NCI-H128 (cell line): Measurements from ENCODE around the gene GRHL3.

Experiments
- DNase-seq: peaks from one replicate; lab custom pipeline; 2025; ENCODE audit not compliant: unreplicated experiment; lab: John Stamatoyannopoulos, UW

GRHL3 gene

GRCh38 chr1:24317081-24317480 lies 2.1 kb upstream of the GRHL3 start:
- DNase-seq = no peak

- no peak for DNase-seq
Measured at GRCh38 chr1:24317956-24318614, 1.1 kb upstream of the GRHL3 start.

- DNase-seq = no peak
Measured at GRCh38 chr1:24318615-24319311, 394 bp upstream of the GRHL3 start.

GRCh38 chr1:24319962-24320361 lies 805 bp downstream of the GRHL3 start:
- DNase-seq = no peak

GRCh38 chr1:24321126-24321525 lies 2.0 kb downstream of the GRHL3 start:
- DNase-seq = no peak

- no peak for DNase-seq
Measured at GRCh38 chr1:24321697-24322469, 2.7 kb downstream of the GRHL3 start.

- no peak for DNase-seq
Measured at GRCh38 chr1:24322470-24323177, 3.5 kb downstream of the GRHL3 start.

- no peak for DNase-seq
Measured at GRCh38 chr1:24323281-24323680, 4.1 kb downstream of the GRHL3 start.

- no peak for DNase-seq
Measured at GRCh38 chr1:24324903-24325302, 5.7 kb downstream of the GRHL3 start.

GRCh38 chr1:24325587-24326449 lies 6.7 kb downstream of the GRHL3 start:
- no peak for DNase-seq

GRCh38 chr1:24327486-24327885 lies 8.3 kb downstream of the GRHL3 start:
- DNase-seq = no peak

- DNase-seq = no peak
Measured at GRCh38 chr1:24327891-24328290, 8.7 kb downstream of the GRHL3 start.

- no peak for DNase-seq
Measured at GRCh38 chr1:24329331-24329730, 10.2 kb downstream of the GRHL3 start.

- no peak for DNase-seq
Measured at GRCh38 chr1:24329797-24330543, 10.8 kb downstream of the GRHL3 start.

- no peak for DNase-seq
Measured at GRCh38 chr1:24331961-24332673, 13.0 kb downstream of the GRHL3 start.

- DNase-seq = no peak
Measured at GRCh38 chr1:24336075-24336474, 16.9 kb downstream of the GRHL3 start.

GRCh38 chr1:24337455-24337854 lies 18.3 kb downstream of the GRHL3 start:
- DNase-seq = no peak

GRCh38 chr1:24338447-24338846 lies 19.3 kb downstream of the GRHL3 start:
- no peak for DNase-seq

- DNase-seq = no peak
Measured at GRCh38 chr1:24339996-24340395, 20.8 kb downstream of the GRHL3 start.
